GM21526 (cell line): ENCODE measurements around the gene UNC50.

Source experiments
- ATAC-seq: cut with Tn5 transposase; IDR thresholded peaks from one replicate; pipeline ENCODE4 v1.9.1; 2021; ENCODE audit warnings: moderate library complexity; ENCODE audit not compliant: unreplicated experiment, low FRiP score

Gene UNC50

GRCh38 chr2:98607741-98608115 is 661 bp upstream of the UNC50 start:
- no peak for ATAC-seq

GRCh38 chr2:98608962-98609604 is 694 bp downstream of the UNC50 start:
- peak; percentile 1 for ATAC-seq

GRCh38 chr2:98614024-98614739 is 5.8 kb downstream of the UNC50 start:
- ATAC-seq, result no peak

- ATAC-seq, result no peak
Measured at GRCh38 chr2:98615481-98615880, 7.1 kb downstream of the UNC50 start.

GRCh38 chr2:98617149-98617548 is 8.8 kb downstream of the UNC50 start:
- ATAC-seq, result no peak

- no peak for ATAC-seq
Measured at GRCh38 chr2:98623657-98624056, 15.3 kb downstream of the UNC50 start.

GRCh38 chr2:98632351-98632750 is 24.0 kb downstream of the UNC50 start:
- ATAC-seq, result no peak

- no peak for ATAC-seq
Measured at GRCh38 chr2:98634406-98635092, 26.2 kb downstream of the UNC50 start.

- peak; percentile 64 for ATAC-seq
Measured at GRCh38 chr2:98637401-98638147, 29.2 kb downstream of the UNC50 start.

GRCh38 chr2:98643496-98644100 is 35.2 kb downstream of the UNC50 start:
- no peak for ATAC-seq

GRCh38 chr2:98647636-98648035 is 39.2 kb downstream of the UNC50 start:
- ATAC-seq, result no peak

GRCh38 chr2:98648451-98648850 is 40.1 kb downstream of the UNC50 start:
- no peak for ATAC-seq

- no peak for ATAC-seq
Measured at GRCh38 chr2:98649135-98649991, 41.0 kb downstream of the UNC50 start.

- no peak for ATAC-seq
Measured at GRCh38 chr2:98649992-98650375, 41.6 kb downstream of the UNC50 start.

GRCh38 chr2:98650998-98651397 is 42.6 kb downstream of the UNC50 start:
- ATAC-seq, result no peak

GRCh38 chr2:98654699-98655495 is 46.5 kb downstream of the UNC50 start:
- ATAC-seq, result no peak

GRCh38 chr2:98656800-98657199 is 48.4 kb downstream of the UNC50 start:
- ATAC-seq, result no peak

- ATAC-seq, result no peak
Measured at GRCh38 chr2:98658816-98659490, 50.6 kb downstream of the UNC50 start.
